ENCODE results near the gene TGFB3.
A peak's percentile ranks its signal among the peaks of the same experiment; 100 is the strongest.

The TGFB3 gene

DNA sequence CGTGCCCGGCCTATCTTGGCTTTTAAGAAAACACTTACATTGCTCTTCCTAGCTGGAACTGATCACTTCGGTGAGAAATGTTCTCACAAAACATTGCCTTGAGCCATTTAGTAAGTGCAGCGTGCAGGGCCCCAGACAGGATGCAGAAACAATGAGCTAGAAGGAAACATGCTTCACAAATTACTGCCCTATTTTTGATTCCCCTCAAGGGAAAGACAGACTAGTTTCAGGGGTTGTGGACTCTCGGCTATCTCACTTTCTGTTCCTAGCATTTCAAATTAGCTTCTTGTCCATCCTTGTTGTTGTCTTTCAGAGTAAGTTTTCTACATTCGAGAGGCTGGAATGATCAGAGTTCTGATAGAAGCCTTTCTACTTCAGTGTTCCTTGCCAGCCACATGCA is 21.6 kb downstream of the TGFB3 start:
- no peak overlapping the region for H2AFZ ChIP-seq (ENCODE audit: low read length, unreplicated experiment)
- no peak overlapping the region for H3K27ac ChIP-seq (ENCODE audit: low read depth, low read length)
- no peaks in the 10 kb centered on the region for H3K79me2 ChIP-seq (ENCODE audit: control insufficient read depth, insufficient read depth, low read length, unreplicated experiment)
- no peaks in the 10 kb centered on the region for H3K27me3 ChIP-seq (ENCODE audit: insufficient read depth, low read length)
- H3K4me1 ChIP-seq (ENCODE audit: control insufficient read depth, insufficient read depth, low read length, unreplicated experiment) = no peaks in the 10 kb centered on the region
- no peaks in the 10 kb centered on the region for H3K36me3 ChIP-seq (ENCODE audit: insufficient read depth, low read length)
- no peak overlapping the region for H3K4me3 ChIP-seq (ENCODE audit: low read depth, low read length)

DNA sequence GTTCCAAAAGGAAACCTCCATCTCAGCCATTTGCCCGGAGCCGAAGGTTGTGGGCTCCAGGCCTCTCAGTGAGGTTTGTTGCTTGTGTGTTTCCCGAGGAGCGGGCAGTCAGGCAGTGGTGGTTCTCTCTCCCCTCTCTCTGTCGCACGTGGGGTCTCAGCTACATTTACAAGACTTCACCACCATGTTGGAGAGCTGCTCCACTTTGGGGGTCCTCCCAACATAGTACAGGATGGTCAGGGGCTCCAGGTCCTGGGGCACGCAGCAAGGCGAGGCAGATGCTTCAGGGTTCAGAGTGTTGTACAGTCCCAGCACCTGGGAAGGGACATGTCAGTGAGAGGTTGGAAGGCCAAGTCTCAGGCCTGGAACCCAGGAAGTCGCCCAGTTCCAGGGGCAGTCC is 22.8 kb downstream of the TGFB3 start:
- no peaks in the 10 kb centered on the region for H3K79me2 ChIP-seq (ENCODE audit: control insufficient read depth, insufficient read depth, low read length, unreplicated experiment)
- no peak overlapping the region for H2AFZ ChIP-seq (ENCODE audit: low read length, unreplicated experiment)
- H3K4me1 ChIP-seq (ENCODE audit: control insufficient read depth, insufficient read depth, low read length, unreplicated experiment) = no peaks in the 10 kb centered on the region
- H3K36me3 ChIP-seq (ENCODE audit: insufficient read depth, low read length) = no peaks in the 10 kb centered on the region
- H3K27me3 ChIP-seq (ENCODE audit: insufficient read depth, low read length) = no peaks in the 10 kb centered on the region
- no peak overlapping the region for H3K27ac ChIP-seq (ENCODE audit: low read depth, low read length)
- H3K4me3 ChIP-seq (ENCODE audit: low read depth, low read length) = no peak overlapping the region

DNA sequence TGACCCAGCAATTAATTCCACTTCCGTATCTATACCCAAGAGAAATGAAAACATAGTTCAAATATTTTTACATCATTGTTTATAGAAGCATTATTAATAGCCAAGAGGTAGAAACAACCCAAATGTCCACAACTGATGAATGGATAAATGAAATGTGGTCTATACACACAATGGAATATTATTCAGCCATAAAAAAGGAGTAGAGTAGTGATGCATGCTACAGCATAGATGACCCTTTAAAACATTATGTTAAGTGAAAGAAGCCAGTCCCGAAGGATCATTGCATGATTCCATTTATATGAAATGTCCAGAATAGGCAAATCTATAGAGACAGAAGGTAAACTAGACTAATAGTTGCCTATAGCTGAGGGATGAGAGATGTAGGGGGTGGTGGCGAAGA is 29.3 kb downstream of the TGFB3 start:
- Histone ChIP-seq H3K79me2 (ENCODE audit: control insufficient read depth, insufficient read depth, low read length, unreplicated experiment) (no peaks in the 10 kb centered on the region), H3K27ac (ENCODE audit: low read depth, low read length) (no peak overlapping the region), H3K4me3 (ENCODE audit: low read depth, low read length) (no peak overlapping the region), H2AFZ (ENCODE audit: low read length, unreplicated experiment) (no peak overlapping the region), H3K27me3 (ENCODE audit: insufficient read depth, low read length) (no peaks in the 10 kb centered on the region), H3K4me1 (ENCODE audit: control insufficient read depth, insufficient read depth, low read length, unreplicated experiment) (no peaks in the 10 kb centered on the region), H3K36me3 (ENCODE audit: insufficient read depth, low read length) (no peaks in the 10 kb centered on the region)

DNA sequence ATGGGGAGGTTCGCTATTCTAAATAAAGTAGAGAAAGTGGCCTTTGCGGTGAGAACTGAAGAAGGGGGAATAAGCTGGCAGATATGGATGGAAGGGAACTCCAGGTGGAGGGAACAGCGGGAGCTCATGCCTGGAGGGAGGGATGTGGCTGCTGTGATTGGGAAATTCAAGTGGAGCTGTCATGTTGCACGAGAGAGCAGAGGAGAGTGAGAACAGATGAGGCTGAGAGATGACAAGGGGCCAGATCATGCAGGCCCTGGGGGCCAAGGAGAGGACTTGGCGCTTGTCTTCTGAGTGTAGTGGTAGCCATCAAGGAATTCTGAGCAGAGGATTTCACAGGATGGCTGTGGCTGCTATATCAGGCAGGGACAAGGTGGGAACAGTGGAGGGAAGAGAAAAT is 35.0 kb downstream of the TGFB3 start:
- no peak overlapping the region for H3K27ac ChIP-seq (ENCODE audit: low read depth, low read length)
- H3K4me3 ChIP-seq (ENCODE audit: low read depth, low read length) = no peak overlapping the region
- H3K4me1 ChIP-seq (ENCODE audit: control insufficient read depth, insufficient read depth, low read length, unreplicated experiment) = no peaks in the 10 kb centered on the region
- H2AFZ ChIP-seq (ENCODE audit: low read length, unreplicated experiment) = no peak overlapping the region
- H3K79me2 ChIP-seq (ENCODE audit: control insufficient read depth, insufficient read depth, low read length, unreplicated experiment) = no peaks in the 10 kb centered on the region
- H3K27me3 ChIP-seq (ENCODE audit: insufficient read depth, low read length) = no peaks in the 10 kb centered on the region
- H3K36me3 ChIP-seq (ENCODE audit: insufficient read depth, low read length) = no peaks in the 10 kb centered on the region

DNA sequence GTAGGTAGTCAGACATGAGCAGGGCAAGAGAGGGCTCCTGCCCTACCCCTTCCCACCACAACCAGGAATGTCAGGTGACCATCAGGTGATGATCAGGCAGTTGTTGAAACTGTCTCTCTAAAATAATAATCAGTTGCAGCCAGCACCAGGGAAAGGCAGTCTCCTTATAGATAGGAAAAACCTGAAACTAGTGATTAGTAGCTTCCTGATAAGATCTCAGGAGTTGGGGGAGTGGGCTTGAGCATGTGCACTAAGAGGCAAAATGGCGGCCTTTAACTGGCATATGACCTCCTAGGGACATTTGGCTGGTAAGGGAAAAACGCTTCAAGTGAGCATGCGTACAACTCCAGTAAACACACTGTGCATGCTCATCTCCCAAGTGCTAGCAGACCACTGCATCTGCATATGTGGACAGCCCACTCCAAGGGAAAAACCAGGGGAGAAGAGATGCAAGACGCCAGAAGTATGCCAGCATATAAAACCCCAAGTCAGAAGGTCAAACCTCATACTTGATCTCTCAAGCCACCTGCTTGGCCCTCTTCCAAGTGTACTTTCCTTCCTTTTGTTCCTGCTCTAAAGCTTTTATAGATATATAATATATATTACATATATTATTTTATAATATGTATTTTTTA is 37.1 kb downstream of the TGFB3 start:
- Histone ChIP-seq H3K27ac (ENCODE audit: low read depth, low read length) (no peak overlapping the region), H3K79me2 (ENCODE audit: control insufficient read depth, insufficient read depth, low read length, unreplicated experiment) (no peaks in the 10 kb centered on the region), H3K4me3 (ENCODE audit: low read depth, low read length) (no peak overlapping the region), H3K27me3 (ENCODE audit: insufficient read depth, low read length) (no peaks in the 10 kb centered on the region), H2AFZ (ENCODE audit: low read length, unreplicated experiment) (no peak overlapping the region), H3K4me1 (ENCODE audit: control insufficient read depth, insufficient read depth, low read length, unreplicated experiment) (no peaks in the 10 kb centered on the region), H3K36me3 (ENCODE audit: insufficient read depth, low read length) (no peaks in the 10 kb centered on the region)

DNA sequence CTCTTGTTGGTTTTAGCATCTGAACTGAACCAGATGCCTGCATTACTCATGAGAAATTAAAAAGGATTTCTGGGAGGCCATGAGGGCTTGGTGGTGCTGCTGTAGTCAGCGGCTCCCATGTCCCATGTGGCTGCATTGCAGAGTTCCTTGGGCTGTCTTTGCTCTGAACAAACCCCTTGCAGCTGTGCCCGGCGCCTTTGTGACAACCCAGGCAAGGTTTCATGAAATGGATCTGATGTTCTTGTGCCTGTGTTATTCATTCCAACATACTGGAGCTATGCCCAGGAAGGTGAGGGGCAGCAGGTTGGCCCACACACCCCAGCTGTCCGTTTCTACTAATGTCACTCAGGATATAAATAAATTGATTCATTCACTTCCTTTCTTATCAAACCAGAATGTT is 40.8 kb downstream of the TGFB3 start:
- H3K4me1 ChIP-seq (ENCODE audit: control insufficient read depth, insufficient read depth, low read length, unreplicated experiment) = no peaks in the 10 kb centered on the region

DNA sequence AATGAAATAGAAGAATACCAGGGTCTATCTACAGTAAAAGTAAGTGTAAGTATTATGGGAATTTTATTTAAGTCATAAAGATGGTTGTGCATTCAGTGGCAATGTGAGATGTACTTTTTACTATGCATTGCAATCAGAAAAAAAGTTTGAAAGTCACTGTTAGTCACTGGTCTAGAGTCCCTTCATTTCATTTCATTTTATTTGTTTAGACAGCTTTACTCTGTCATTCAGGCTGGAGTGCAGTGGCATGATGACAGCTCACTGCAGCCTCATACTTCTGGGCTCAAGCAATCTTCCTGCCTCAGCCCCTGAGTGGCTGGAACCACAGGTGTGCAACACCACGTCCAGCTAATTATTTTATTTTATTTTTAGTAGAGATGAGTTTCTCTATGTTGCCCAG is 42.6 kb downstream of the TGFB3 start:
- Histone ChIP-seq H3K36me3 (ENCODE audit: insufficient read depth, low read length) (no peaks in the 10 kb centered on the region), H3K4me1 (ENCODE audit: control insufficient read depth, insufficient read depth, low read length, unreplicated experiment) (no peaks in the 10 kb centered on the region), H3K79me2 (ENCODE audit: control insufficient read depth, insufficient read depth, low read length, unreplicated experiment) (no peaks in the 10 kb centered on the region), H3K27me3 (ENCODE audit: insufficient read depth, low read length) (no peaks in the 10 kb centered on the region), H3K4me3 (ENCODE audit: low read depth, low read length) (no peak overlapping the region), H2AFZ (ENCODE audit: low read length, unreplicated experiment) (no peak overlapping the region), H3K27ac (ENCODE audit: low read depth, low read length) (no peak overlapping the region)

More for the DNA sequence above, 40.8 kb downstream of the TGFB3 start:
- no peak overlapping the region for H2AFZ ChIP-seq (ENCODE audit: low read length, unreplicated experiment)
- no peaks in the 10 kb centered on the region for H3K36me3 ChIP-seq (ENCODE audit: insufficient read depth, low read length)
- H3K27me3 ChIP-seq (ENCODE audit: insufficient read depth, low read length) = no peaks in the 10 kb centered on the region
- H3K4me3 ChIP-seq (ENCODE audit: low read depth, low read length) = no peak overlapping the region
- no peak overlapping the region for H3K27ac ChIP-seq (ENCODE audit: low read depth, low read length)
- no peaks in the 10 kb centered on the region for H3K79me2 ChIP-seq (ENCODE audit: control insufficient read depth, insufficient read depth, low read length, unreplicated experiment)

DNA sequence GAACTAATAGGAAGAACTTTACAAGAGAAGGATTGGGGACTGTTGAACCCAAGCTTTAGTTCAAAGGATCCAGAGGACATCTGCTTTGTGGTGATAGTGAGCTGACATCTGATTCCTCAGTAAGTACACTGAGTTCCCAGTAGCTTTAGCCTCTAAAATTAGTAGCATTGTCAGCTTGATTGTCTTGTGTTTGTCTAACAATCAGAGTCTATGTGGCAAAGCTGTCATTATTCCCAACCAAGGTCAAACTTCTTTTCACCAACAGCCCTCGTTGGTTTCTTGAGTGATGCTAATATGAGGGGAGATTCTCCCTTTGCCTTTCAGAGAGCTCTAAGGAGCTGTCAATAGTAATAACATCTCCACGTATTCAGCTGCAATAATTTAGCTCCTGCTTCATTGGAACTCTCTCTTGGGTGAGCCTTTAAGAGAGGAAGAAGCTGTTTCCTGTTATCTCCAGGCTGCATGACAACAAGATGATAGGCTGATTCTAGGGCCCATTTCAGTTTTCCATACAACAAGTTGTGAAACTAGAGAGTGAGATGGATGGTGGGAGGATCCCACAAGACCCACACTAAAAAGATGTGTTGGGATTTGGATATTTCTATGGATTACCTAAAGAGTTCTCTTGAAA is 46.7 kb downstream of the TGFB3 start:
- Histone ChIP-seq H3K79me2 (ENCODE audit: control insufficient read depth, insufficient read depth, low read length, unreplicated experiment) (no peaks in the 10 kb centered on the region), H3K36me3 (ENCODE audit: insufficient read depth, low read length) (0 out of 2 replicates have a peak, but pooled peaks cover 4% of the 10 kb centered on the region), H3K4me1 (ENCODE audit: control insufficient read depth, insufficient read depth, low read length, unreplicated experiment) (no peaks in the 10 kb centered on the region), H3K27me3 (ENCODE audit: insufficient read depth, low read length) (no peaks in the 10 kb centered on the region), H3K27ac (ENCODE audit: low read depth, low read length) (no peak overlapping the region), H2AFZ (ENCODE audit: low read length, unreplicated experiment) (no peak overlapping the region), H3K4me3 (ENCODE audit: low read depth, low read length) (no peak overlapping the region)

DNA sequence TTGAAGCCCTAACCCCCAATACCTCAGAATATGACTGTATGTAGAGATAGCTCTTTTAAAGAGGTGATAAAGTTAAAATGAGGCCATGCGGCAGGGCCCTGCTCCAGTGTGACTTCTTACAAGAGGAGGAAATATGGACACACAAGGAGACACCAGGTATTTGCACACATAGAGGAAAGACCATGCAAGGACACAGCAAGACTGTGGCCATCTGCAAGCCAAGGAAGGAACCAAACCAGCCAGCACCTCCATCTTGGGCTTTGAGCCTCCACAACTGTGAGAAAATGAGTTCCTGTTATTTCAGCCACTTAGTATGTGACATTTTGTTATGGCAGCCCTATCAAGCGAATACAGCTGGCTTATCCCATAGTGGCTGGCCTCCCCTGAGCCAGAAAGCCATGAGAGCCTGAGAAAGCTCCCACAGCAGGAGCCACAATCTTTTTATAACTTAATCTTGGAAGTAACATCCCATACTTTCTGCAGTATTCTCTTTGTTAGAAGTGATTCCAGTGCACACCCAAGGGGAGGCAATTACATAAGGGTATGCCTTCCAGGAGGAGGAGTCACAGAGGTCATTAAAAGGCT is 48.0 kb downstream of the TGFB3 start:
- H3K27ac ChIP-seq (ENCODE audit: low read depth, low read length) = no peak overlapping the region

DNA sequence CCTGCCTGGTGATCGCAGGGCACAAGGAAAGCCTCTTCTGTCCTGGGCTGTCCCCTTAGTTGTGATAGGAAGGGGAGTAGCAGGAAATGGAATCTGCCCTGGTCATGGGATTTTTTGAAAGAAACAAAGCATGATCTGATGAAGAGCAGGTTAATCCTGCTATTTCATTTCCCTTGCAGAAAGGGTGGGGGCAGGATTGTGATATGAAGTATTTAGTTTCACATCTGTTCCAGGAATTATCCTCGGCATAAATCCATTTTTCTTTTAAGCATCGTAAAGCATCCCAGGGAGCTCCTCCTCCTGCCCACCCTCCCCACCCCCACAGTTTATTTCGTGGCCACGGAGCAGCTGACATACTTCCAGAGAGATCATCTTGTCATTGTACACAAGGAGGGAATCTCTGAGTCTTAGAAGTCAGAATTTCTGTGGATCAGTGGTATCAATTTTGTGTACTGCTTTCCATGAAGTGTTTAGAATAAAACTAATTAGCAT is 53.1 kb downstream of the TGFB3 start:
- no peaks in the 10 kb centered on the region for H3K79me2 ChIP-seq (ENCODE audit: control insufficient read depth, insufficient read depth, low read length, unreplicated experiment)
- H2AFZ ChIP-seq (ENCODE audit: low read length, unreplicated experiment) = no peak overlapping the region
- H3K4me3 ChIP-seq (ENCODE audit: low read depth, low read length) = 0 out of 2 replicates have a peak overlapping the region, but pooled peaks have one; percentile 12

More for the DNA sequence above, 48.0 kb downstream of the TGFB3 start:
- Histone ChIP-seq H3K4me1 (ENCODE audit: control insufficient read depth, insufficient read depth, low read length, unreplicated experiment) (no peaks in the 10 kb centered on the region), H3K36me3 (ENCODE audit: insufficient read depth, low read length) (0 out of 2 replicates have a peak, but pooled peaks cover 4% of the 10 kb centered on the region), H2AFZ (ENCODE audit: low read length, unreplicated experiment) (no peak overlapping the region), H3K27me3 (ENCODE audit: insufficient read depth, low read length) (no peaks in the 10 kb centered on the region), H3K79me2 (ENCODE audit: control insufficient read depth, insufficient read depth, low read length, unreplicated experiment) (no peaks in the 10 kb centered on the region), H3K4me3 (ENCODE audit: low read depth, low read length) (no peak overlapping the region)

More for the DNA sequence above, 53.1 kb downstream of the TGFB3 start:
- H3K27me3 ChIP-seq (ENCODE audit: insufficient read depth, low read length) = no peaks in the 10 kb centered on the region
- 0 out of 2 replicates have a peak, but pooled peaks cover 4% of the 10 kb centered on the region for H3K36me3 ChIP-seq (ENCODE audit: insufficient read depth, low read length)
- H3K4me1 ChIP-seq (ENCODE audit: control insufficient read depth, insufficient read depth, low read length, unreplicated experiment) = no peaks in the 10 kb centered on the region
- no peak overlapping the region for H3K27ac ChIP-seq (ENCODE audit: low read depth, low read length)
